ENCODE data around the gene ELF3.
"Not testable (repeated sequence)": the region's sequence is repeated elsewhere in the genome, so short reads cannot be mapped to it uniquely, and the experiment has no call there.

ELF3 gene

GRCh38 chr1:202010180-202011015 lies at the start of gene ELF3:
Gene ELF3 (plus strand): TSS chr1:202010587. CDS start chr1:202011137, 550 bp downstream.
- DNase-seq (ENCODE audit: low read depth), result no peak

- DNase-seq (ENCODE audit: low read depth), result not testable (repeated sequence)
Measured at GRCh38 chr1:201962382-201962781, 48.0 kb upstream of the ELF3 start.

GRCh38 chr1:201964261-201964660 lies 46.1 kb upstream of the ELF3 start:
- DNase-seq (ENCODE audit: low read depth), result no peak

- no peak for DNase-seq (ENCODE audit: low read depth)
Measured at GRCh38 chr1:201966171-201966570, 44.2 kb upstream of the ELF3 start.

- DNase-seq (ENCODE audit: low read depth), result no peak
Measured at GRCh38 chr1:201968202-201968925, 42.0 kb upstream of the ELF3 start.

- DNase-seq (ENCODE audit: low read depth), result no peak
Measured at GRCh38 chr1:201970334-201971159, 39.8 kb upstream of the ELF3 start.

DNA sequence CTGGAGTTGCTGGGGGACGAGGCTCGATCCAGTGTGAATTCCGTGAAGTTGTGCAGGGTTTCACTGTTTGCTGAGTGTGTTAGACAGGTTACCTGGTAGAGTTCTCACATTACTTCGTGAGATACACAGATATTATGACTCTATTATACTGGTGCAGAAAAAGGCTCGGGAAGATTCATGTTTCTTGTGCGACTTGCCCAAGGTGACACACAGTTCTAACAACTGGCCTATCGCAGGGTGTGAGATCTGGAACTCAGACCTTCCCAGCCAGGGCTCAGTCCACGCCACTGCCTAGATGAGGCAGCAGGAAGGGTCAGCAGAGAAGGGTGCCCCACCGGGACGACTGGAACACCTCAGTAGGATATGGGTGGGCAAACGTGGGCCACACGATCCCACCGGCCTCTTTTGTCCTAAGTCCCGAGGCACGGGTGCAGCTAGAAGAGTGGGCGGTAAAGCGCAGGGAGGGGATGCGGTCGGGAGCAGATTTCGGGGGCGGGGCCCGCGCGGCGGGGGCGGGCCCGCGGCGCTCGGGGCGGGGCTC lies 28.2 kb upstream of the ELF3 start:
- DNase-seq (ENCODE audit: low read depth), result peak; percentile 63

DNA sequence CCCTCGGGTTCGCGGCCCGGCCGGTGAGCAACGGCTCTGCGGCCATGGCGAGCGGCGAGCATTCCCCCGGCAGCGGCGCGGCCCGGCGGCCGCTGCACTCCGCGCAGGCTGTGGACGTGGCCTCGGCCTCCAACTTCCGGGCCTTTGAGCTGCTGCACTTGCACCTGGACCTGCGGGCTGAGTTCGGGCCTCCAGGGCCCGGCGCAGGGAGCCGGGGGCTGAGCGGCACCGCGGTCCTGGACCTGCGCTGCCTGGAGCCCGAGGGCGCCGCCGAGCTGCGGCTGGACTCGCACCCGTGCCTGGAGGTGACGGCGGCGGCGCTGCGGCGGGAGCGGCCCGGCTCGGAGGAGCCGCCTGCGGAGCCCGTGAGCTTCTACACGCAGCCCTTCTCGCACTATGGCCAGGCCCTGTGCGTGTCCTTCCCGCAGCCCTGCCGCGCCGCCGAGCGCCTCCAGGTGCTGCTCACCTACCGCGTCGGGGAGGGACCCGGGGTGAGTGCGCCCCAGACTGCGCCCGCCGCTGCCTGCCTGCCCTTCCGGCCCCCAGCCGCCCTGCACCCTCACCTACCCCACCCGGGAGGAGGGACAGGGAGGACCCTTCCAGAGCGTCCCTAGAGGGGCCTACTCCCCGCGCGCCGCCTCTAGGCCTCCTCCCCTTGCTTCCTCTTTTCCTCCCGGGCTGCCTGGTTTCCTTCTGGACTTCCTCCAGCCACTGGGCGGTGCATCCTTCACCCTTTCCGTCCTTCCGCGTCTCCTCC lies 27.6 kb upstream of the ELF3 start, which contains the start of gene RNPEP:
Gene RNPEP, plus strand, starts transcription at position 26 of the 757 bp plus-strand sequence. Its CDS starts 19 bp downstream, at position 45.
- peak; percentile 44 for DNase-seq (ENCODE audit: low read depth)

- DNase-seq (ENCODE audit: low read depth), result no peak
Measured at GRCh38 chr1:201983380-201983805, 27.0 kb upstream of the ELF3 start.

DNA sequence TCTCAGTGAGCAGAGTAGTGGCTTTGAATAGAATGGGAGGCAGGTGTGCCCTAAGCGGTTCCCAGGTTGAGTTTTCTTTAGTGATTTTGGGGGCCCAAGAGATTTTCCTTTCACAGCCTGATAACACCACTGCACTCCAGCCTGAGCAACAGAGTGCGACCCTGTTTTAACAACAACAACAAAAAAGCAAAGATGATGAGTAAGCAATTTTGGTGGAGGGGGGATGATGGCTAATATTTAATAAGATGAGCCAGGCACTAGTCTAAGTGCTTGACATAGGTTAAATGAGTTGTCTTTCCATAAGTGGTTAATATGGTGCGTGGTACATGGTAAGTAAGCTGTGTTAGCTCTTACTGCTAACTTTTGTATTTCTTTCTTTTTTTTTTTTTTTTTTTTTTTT lies 25.9 kb upstream of the ELF3 start:
- DNase-seq (ENCODE audit: low read depth), result no peak

GRCh38 chr1:201985355-201985754 lies 25.0 kb upstream of the ELF3 start:
- no peak for DNase-seq (ENCODE audit: low read depth)

- no peak for DNase-seq (ENCODE audit: low read depth)
Measured at GRCh38 chr1:201988601-201989000, 21.8 kb upstream of the ELF3 start.

- no peak for DNase-seq (ENCODE audit: low read depth)
Measured at GRCh38 chr1:201989354-201990128, 20.8 kb upstream of the ELF3 start.

DNA sequence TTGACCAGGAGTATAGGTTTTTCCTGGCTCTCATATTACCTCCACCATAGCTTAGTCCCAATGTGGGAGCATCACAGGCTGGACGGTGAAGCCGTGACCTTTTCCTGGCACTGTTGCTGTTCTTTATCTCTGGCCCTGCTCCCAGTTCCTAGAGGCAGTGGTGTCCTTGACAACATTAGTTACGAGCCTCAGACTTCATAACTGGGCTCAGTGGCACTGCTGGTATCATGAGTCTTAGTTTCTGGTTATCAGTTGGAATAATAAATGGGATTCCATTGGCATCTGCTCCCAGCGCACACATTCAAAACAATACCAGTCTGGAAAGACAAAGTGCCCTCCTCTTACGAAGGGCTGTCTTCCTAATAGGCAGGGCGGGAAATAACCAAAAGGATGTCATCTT lies 20.0 kb upstream of the ELF3 start:
- no peak for DNase-seq (ENCODE audit: low read depth)

GRCh38 chr1:201999625-202000238 lies 10.7 kb upstream of the ELF3 start:
- DNase-seq (ENCODE audit: low read depth), result no peak

DNA sequence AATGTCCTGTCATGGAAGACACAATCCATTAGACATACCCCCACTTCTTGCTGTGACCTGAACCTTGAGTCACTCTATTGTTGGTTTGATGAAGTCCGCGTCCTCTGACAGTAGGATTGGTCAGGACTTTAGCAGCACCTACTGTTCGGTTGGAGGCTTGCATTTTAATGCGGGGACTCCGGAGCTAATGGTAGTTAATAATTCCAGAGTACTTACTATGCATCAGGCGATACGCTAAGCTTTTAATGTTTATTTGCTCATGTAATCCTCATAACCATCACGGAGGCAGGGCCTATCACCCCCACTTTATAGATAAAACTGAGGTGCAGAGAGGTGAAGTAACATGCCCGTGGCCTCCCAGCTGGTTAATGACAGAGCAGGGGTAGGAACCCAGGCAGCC lies 7.9 kb upstream of the ELF3 start:
- no peak for DNase-seq (ENCODE audit: low read depth)

DNA sequence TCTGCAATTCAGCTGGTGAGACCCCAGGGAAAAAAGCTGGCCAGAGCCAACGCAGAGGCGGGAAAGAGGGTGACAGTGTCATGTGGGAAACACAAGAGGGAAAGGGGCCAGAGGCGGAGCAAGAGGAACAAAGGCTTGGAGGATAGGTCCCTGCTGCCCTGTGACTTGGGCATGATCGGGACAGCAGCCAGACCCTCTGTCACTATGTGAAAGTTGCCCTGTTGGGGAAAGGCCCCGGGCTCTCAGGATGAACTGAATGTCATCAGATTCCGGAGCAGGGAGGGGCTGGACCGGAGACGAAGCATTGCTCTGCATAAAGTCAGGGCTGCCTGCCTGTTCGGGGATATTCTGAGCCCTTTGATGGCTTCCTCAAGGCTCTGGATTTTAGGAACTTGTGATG lies 5.7 kb upstream of the ELF3 start:
- no peak for DNase-seq (ENCODE audit: low read depth)

GRCh38 chr1:202005958-202006357 lies 4.4 kb upstream of the ELF3 start:
- no peak for DNase-seq (ENCODE audit: low read depth)

- no peak for DNase-seq (ENCODE audit: low read depth)
Measured at GRCh38 chr1:202007304-202007703, 3.1 kb upstream of the ELF3 start.
